HG03280 (cell line): ENCODE measurements around the gene PHC3.
"Not testable (repeated sequence)": the region's sequence is repeated elsewhere in the genome, so short reads cannot be mapped to it uniquely, and the experiment has no call there.

Experiments
- ATAC-seq: cut with Tn5 transposase; IDR thresholded peaks from one replicate; pipeline ENCODE4 v1.9.1; 2021; ENCODE audit warnings: mild to moderate bottlenecking, moderate library complexity; ENCODE audit not compliant: unreplicated experiment

PHC3 gene

DNA sequence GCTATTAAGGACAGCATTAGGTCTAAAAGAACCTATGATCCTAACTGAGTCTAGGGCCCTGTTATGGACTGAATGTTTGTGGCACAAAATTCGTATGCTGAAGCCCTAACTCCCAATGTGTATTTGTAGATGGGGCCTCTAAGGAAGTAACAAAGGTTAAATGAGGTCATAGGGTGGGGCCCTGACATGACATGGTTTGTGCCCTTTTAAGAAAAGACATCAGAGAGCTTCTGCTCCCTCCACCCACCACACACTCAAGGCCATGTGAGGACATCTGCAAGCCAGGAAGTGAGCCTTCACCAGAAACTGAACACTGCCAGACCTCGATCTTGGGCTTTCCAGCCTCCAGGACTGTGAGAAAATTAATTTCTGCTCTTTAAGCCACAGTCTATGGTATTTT, 49.2 kb downstream of the PHC3 start:
- ATAC-seq: no peak

DNA sequence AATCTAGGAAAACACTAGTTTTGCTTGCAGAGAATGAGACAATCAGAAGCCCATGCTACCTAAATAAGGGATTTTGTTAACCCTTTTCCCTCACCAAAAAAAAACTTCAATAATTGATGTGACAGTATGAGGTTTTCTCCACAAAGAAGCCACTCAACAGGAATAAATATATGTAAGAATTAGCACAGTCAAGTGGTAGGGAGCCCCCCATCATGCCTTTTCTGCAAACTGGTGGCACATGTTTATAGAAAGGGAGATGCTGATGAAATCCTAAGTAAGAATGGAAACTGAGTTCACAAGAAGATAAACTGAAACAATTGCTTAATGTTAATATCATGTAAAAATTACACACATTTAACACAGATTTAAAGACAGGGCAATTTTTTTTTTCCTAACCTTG, 51.0 kb downstream of the PHC3 start:
- no peak for ATAC-seq

GRCh38 chr3:170128977-170129431, 52.5 kb downstream of the PHC3 start:
- peak; percentile 45 for ATAC-seq

DNA sequence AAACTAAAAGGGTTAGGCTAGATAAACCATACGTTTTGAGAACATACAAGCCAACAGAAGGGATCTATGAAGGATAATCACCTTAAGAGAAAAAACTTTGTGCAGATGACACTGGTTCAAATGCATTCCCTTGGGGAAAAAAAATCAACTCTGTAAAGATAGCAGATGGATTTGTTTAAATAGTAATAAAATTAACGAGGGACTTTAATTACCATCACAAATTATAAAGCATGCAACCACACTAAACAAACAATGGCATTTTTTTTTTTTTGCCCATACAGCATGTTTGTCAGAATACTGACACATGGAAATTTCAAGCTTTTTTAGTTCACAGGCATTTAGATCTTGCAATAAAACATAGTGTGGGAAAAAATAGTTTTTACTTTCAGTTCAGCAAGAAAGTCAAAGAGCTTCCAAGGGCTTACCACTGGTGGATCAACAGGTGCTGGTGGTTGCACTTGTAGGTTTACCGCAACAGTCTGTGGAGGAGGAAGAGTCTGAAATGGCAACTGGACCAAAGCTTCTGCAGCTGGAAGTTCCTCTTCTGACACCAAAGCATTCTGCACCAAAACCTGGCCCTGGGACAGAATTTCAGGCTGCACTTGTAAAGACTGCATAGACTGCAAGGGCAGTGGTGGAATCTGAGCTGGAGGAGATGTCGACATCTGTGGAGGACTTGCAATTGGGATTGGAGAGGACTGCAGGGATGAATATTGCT, 53.1 kb downstream of the PHC3 start:
- peak; percentile 79 for ATAC-seq

DNA sequence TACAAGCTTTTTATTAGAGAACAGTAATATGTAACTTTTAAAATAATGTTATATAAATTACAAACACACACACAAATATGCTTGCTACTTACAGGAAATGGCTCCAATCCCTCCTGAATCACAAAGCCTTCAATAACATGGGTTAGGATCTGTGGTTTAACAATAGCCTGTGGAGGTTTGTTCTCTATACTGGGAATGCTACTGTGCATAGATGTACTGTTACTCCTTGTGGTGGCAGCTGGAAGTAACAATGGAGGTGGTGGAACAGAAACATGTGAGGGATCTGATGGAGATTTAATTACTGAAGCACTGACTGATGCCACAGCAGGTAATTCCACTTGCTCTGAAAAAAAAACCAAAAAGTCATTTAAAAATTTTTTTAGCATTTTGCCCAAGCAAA, 64.4 kb downstream of the PHC3 start:
- no peak for ATAC-seq

DNA sequence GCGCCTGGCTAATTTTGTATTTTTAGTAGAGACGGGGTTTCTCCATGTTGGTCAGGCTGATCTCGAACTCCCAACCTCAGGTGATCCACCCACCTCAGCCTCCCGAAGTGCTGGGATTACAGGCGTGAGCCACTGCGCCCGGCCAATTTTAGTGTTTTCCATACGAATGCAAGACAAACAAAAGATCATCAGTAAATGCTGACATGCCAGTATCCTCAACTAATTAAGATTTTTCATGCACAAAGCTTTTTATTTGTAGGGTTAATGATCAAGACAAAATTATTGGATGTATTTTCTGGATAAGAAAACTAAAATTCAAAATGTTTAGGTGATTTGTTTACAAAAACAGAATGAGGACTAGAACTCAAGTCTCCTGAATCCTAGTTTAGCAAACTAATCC, 67.4 kb downstream of the PHC3 start:
- not testable (repeated sequence) for ATAC-seq

- ATAC-seq: no peak
These were observed 70.3 kb downstream of the PHC3 start for GRCh38 chr3:170111147-170111771.

- no peak for ATAC-seq
These were observed 71.8 kb downstream of the PHC3 start for GRCh38 chr3:170109579-170110293.

GRCh38 chr3:170108955-170109354, 72.6 kb downstream of the PHC3 start:
- ATAC-seq: no peak

DNA sequence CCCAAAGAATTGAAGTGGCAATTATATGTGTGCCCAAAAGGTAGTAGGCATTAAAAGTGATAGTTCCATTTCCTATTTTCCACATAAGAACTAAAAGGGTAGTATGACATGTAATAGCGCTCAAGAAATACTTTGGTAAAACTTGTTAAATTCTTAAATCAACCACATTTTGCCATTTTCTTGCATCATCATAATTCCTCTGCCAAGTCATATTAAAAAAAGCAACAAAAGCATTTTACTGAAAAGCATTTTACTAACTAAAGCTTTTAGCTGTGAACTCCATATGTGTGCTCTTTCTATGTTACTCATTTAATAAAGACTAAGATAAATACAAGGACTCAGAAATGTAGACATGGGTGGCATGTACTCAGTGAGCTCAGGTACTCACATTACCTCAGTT, 73.6 kb downstream of the PHC3 start:
- no peak for ATAC-seq

DNA sequence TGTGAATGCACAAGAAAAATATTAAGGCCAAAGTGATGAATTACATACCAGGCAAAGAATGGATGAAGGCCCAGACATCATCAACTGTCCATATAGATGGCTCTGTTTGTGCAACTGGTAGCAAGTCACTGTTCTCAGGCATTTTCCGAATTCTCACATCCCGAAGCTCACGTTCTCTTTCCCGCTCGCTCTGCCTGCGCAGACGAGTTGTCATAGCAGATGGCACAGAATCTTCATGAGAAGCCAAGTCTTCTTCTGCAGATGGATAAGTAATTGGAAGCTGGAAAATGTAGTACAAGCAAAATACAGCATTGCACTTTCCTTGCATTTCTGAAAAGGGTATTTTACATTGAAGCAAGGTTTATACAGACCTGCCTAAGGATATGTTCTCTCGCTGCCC, 79.1 kb downstream of the PHC3 start:
- ATAC-seq: no peak

- ATAC-seq: no peak
These were observed 80.6 kb downstream of the PHC3 start for GRCh38 chr3:170100944-170101343.

- ATAC-seq: no peak
These were observed 82.8 kb downstream of the PHC3 start for GRCh38 chr3:170098753-170099152.

DNA sequence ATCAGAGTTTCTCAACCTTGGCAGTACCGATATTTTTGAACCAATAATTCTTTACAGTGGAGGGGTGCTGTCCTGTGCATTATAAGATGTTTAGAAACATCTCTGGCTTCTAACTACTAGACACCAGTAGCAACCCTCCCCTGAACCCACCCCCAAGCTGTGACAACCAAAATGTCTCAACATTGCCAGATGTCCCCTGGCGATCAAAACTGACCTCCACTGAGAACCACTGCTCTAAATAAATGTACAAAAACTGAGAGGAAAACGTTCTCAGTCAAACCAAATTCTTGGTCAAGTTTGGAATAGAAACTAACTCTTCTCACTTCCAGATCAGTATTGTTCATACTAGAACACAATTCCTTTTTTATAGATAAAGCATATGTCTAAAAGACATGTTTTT, 85.2 kb downstream of the PHC3 start:
- no peak for ATAC-seq

- no peak for ATAC-seq
These were observed 85.8 kb downstream of the PHC3 start for GRCh38 chr3:170095771-170096170.

- ATAC-seq: no peak
These were observed 88.6 kb downstream of the PHC3 start for GRCh38 chr3:170092907-170093306.

DNA sequence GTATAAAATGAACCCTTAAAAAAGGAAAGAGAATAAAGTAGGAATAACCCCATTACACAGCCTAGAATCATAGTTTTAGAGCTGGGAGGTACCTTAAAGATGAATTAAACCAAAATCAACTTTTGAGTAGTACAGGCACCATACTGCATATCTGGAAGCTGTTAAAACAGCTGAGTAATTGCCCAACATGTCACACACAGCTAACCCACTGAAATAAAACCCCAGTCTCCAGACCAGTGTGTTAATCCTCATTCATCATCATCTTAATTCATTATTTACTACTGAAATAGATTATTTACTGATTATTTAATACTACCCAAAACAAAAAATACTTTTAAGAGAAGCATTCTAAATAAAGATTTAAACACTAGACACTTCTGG, 90.9 kb downstream of the PHC3 start:
- no peak for ATAC-seq

DNA sequence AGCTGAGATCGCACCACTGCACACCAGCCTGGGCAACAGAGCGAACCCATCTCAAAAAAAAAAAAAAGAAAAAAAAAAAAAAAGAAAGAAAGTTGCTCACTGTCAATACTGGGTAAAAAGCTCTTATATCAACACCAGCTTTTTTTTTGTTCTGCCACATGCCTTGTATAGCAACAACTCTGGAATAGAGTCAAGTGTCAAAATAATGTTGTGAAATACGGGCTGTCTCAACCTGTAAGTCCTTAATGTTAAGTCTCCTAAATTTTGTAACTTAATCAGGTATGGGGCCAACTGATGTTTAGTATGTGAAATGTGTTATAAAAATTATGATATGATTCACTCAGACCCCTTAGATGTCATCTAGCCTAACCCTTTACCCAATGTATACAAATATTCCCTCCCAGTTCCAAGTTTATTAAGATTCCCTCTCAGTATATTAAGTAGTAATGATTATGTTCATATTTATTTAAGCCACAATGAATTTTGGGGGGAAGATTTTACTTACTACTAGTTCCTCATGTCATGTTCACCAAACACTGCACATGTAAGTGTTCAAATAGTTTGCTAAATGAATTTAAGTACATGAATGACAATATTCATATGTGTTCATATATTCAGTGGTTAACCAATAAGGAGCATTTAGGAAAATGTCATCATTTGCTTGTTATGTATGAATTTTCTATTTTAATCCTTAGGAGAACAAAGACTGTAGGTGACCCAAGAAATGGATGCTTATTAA, 91.5 kb downstream of the PHC3 start:
- ATAC-seq: no peak

- ATAC-seq: no peak
These were observed 96.1 kb downstream of the PHC3 start for GRCh38 chr3:170085396-170085795.

GRCh38 chr3:170083343-170083742, 98.2 kb downstream of the PHC3 start:
- ATAC-seq: no peak

- no peak for ATAC-seq
These were observed 100.3 kb downstream of the PHC3 start for GRCh38 chr3:170081079-170081741.
